Coronary artery (tissue), 2 donors: ENCODE data around the gene PHLDB2.

Source experiments
- DNase-seq: peaks from one replicate; pipeline ENCODE4 v3.0.0-alpha.2; 2017; ENCODE audit warnings: low spot score
- H3K27ac ChIP-seq, 2 donors: fragments of 200-600 bp; sonication (generic); one replicate each; pipeline ENCODE4 v1.5.1; 2016 to 2019
- H3K4me3 ChIP-seq: fragments of 200-600 bp; sonication (generic); 2 replicates; pipeline ENCODE4 v1.5.1; 2016; ENCODE audit warnings: mild to moderate bottlenecking, moderate library complexity
- TF ChIP-seq, protein P1 (sequence below): fragments of 200-600 bp; sonication (generic); IDR thresholded peaks from one replicate; pipeline ENCODE4 v1.5.1; 2019; ENCODE audit warnings: antibody characterized with exemption

Gene PHLDB2

DNA sequence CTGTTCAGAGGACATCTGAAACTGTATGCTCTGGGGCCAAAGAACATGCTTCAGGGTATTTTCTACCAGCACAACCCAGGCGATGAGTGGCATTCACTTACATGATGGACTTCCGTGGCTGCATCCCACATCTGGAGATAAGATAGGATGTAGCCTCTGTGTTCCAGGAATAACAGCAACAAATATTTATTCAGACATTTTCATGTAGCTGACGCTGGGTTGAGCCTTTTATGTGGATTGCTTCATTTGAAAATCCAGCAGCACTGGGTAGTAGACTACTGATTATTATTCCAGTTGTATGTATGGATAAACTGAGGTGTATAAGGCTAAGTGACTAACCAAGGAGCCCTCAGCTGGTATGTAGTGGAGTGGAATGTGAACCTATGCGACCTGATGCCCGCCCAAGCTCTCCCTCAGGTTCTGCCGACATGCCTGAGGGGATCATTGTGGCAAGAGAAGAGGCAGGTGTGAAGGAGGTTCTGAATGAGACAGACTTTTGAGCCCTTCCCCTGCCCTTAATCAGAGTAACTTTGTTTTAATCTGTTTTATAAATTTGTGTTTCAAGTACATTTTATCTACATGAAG lies 93.9 kb downstream of the PHLDB2 start:
- no peak for DNase-seq
- Histone ChIP-seq H3K27ac (no peak overlapping the region), H3K4me3 (no peak overlapping the region)
- TF ChIP-seq, protein P1, sequence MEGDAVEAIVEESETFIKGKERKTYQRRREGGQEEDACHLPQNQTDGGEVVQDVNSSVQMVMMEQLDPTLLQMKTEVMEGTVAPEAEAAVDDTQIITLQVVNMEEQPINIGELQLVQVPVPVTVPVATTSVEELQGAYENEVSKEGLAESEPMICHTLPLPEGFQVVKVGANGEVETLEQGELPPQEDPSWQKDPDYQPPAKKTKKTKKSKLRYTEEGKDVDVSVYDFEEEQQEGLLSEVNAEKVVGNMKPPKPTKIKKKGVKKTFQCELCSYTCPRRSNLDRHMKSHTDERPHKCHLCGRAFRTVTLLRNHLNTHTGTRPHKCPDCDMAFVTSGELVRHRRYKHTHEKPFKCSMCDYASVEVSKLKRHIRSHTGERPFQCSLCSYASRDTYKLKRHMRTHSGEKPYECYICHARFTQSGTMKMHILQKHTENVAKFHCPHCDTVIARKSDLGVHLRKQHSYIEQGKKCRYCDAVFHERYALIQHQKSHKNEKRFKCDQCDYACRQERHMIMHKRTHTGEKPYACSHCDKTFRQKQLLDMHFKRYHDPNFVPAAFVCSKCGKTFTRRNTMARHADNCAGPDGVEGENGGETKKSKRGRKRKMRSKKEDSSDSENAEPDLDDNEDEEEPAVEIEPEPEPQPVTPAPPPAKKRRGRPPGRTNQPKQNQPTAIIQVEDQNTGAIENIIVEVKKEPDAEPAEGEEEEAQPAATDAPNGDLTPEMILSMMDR = no peak

- no peak for DNase-seq
These were observed 95.3 kb downstream of the PHLDB2 start for GRCh38 chr3:111954228-111954990.

GRCh38 chr3:111955876-111956275 lies 96.8 kb downstream of the PHLDB2 start:
- no peak for DNase-seq
- TF ChIP-seq, protein P1 = no peak
- Histone ChIP-seq H3K27ac (no peak overlapping the region), H3K4me3 (no peak overlapping the region)

More at GRCh38 chr3:111954228-111954990, 95.3 kb downstream of the PHLDB2 start:
- TF ChIP-seq, protein P1 = no peak
- Histone ChIP-seq H3K4me3 (no peak overlapping the region), H3K27ac (no peak overlapping the region)

DNA sequence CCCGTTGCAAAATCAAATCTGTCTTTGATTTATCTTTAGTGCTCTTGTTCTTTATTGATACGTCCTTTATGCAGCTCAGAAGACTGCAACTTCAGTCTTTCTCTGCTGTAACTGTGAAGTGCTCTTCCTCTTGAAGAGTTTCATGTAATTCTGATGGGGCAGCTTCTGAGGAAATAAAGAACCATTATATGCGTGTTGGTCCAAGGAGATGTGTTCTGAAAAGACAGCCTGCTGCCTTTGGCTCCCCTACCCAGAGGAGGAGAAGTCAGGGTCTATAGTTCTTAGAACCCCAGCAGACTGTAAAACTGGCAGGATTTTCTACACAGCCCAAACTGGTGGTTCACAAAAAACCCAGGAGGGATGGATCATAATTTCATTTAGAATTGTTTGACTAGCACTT lies 97.4 kb downstream of the PHLDB2 start:
- Histone ChIP-seq H3K4me3 (no peak overlapping the region), H3K27ac (no peak overlapping the region)
- DNase-seq = no peak
- TF ChIP-seq, protein P1 = no peak

DNA sequence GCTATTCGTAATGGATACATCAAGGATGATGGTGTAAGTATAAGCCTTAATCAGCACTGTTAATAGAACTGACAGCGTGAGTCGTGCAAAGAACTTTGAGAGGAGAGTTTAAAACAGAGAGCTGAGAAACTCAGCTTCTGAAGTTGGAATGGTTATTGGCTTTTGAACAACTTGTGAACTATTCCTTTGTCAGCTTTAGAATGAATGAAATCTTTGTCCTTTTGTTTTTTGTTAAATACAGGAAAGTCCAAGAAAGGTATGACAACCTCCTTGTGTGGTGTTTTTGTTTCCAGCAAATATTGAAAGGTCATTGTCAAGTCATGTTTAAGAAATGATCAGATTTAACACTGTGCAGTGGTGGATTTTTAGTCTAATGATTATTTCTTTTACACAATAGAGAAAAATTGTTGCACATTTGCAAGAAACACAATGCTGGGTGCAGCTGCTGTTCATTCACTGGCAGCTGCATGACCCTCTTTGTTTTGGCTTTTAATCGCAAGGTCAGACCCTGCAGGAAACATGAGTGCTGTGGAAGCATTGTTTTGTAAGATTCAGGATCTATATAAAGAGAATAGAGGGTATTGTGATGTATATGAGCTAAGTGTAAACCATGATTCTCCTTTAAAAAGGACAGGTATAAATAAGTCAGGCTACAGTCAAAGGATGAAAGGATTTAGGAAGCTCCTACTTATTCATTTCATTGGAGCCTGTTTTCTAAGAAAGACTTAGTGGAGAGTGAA lies 98.1 kb downstream of the PHLDB2 start:
- DNase-seq = no peak
- Histone ChIP-seq H3K27ac (no peak overlapping the region), H3K4me3 (no peak overlapping the region)
- TF ChIP-seq, protein P1 = no peak

GRCh38 chr3:111961461-111962164 lies 102.5 kb downstream of the PHLDB2 start:
- DNase-seq = no peak
- Histone ChIP-seq H3K27ac (no peak overlapping the region), H3K4me3 (no peak overlapping the region)
- TF ChIP-seq, protein P1 = no peak
